Kidney (tissue), 14 donors: ENCODE data around the gene ANO7. TPM values are rescaled to one million over a fixed set of nuclear protein-coding genes. Genes with fewer than 3 reads are reported as not detected.

ENCODE experiments used
- DNase-seq, 5 donors: peaks; one replicate each; pipeline ENCODE4 v3.0.0-alpha.2; 2013 to 2020
- FAIRE-seq: peaks from 2 replicates; lab custom pipeline; 2012; peaks lifted over from hg19 to GRCh38; lab: Jason Lieb, UNC
- H3K27ac ChIP-seq, 2 donors: one replicate each; pipeline ENCODE4 v1.7.0; 2013; ENCODE audit warnings: low read depth in 2 of 2, low read length in 2 of 2, inconsistent platforms in 1 of 2
- H3K27me3 ChIP-seq: one replicate; pipeline ENCODE4 v1.7.1; 2013; ENCODE audit warnings: low read length, inconsistent platforms; ENCODE audit not compliant: control insufficient read depth, insufficient read depth
- H3K36me3 ChIP-seq, 3 donors: one replicate each; pipeline versions ENCODE4 v1.7.0 to v1.7.1; 2013; ENCODE audit warnings: low read length in 3 of 3, control low read depth in 1 of 3, inconsistent platforms in 1 of 3; ENCODE audit not compliant: insufficient read depth in 3 of 3, control insufficient read depth in 2 of 3
- H3K4me1 ChIP-seq, 3 donors: one replicate each; pipeline versions ENCODE4 v1.7.0 to v1.7.1; 2013; ENCODE audit warnings: low read length in 3 of 3, inconsistent platforms in 1 of 3, low read depth in 1 of 3; ENCODE audit not compliant: control insufficient read depth in 2 of 3, insufficient read depth in 2 of 3
- H3K4me3 ChIP-seq, 3 donors: one replicate each; pipeline versions ENCODE4 v1.7.0 to v1.8.1; 2013; ENCODE audit warnings: low read length in 3 of 3, control low read depth in 1 of 3, inconsistent platforms in 1 of 3
- H3K9ac ChIP-seq, 3 donors: one replicate each; pipeline versions ENCODE4 v1.7.0 to v1.7.1; 2013; ENCODE audit warnings: low read length in 3 of 3, control low read depth in 1 of 3, inconsistent platforms in 1 of 3
- H3K9me3 ChIP-seq, 3 donors: one replicate each; pipeline versions ENCODE4 v1.7.0 to v1.7.1; 2013; ENCODE audit warnings: low read length in 3 of 3, control low read depth in 1 of 3, inconsistent platforms in 1 of 3; ENCODE audit not compliant: control insufficient read depth in 2 of 3, insufficient read depth in 1 of 3
- CTCF ChIP-seq: IDR thresholded peaks from 3 replicates; pipeline ENCODE4 v1.5.1; 2012; ENCODE audit warnings: mild to moderate bottlenecking, moderate library complexity, borderline replicate concordance; ENCODE audit not compliant: insufficient read depth; ENCODE audit errors: extremely low read depth
- intact Hi-C: fragments of 100-400 bp; cut with DNase I; formaldehyde crosslinking; loops from one replicate; pipeline ENCODE4 v1.11.1; 2022
- polyA plus RNA-seq: library from polyadenylated mRNA; stranded (reverse); fragments of 350-450 nt; fragmentation: Illumina TruSeq; extraction: RNeasy Lipid Tissue Mini Kit (QIAGEN cat#74804); gene quantifications from one replicate; pipeline ENCODE4 v1.2.3, GENCODE V29; 2014; ENCODE audit warnings: low read depth, low replicate concordance; ENCODE audit not compliant: insufficient read depth
- total RNA-seq: library from RNA; stranded (reverse); fragmentation: NEBNext Ultra II Directional; extraction: Animal tissue kit (Norgen Biotek cat#: 25700); gene quantifications from one replicate; pipeline ENCODE4 v1.2.1, GENCODE V29; 2021
- donor health status: control.
- donor health status: control.
- donor health status: control.
- donor health status: control.
- donor health status: control.
- donor health status: DM: yes; HTN: yes; CAD: no.
- donor health status: Normal renal cell carcinoma (clear cell type).

ANO7 gene
- total and polyA plus RNA-seq, 2 donors from 2014 or later: 1.1 to 1.9 TPM

GRCh38 chr2:241273210-241274020, 84.9 kb downstream of the ANO7 start:
- Histone ChIP-seq H3K4me3 (peak overlapping the region; percentile 57 to 72 (median 63)), H3K9me3 (no peaks in the 10 kb centered on the region), H3K36me3 (no peaks in the 10 kb centered on the region), H3K27me3 (no peaks in the 10 kb centered on the region), H3K4me1 (peaks cover 0 to 26% (median 15%) of the 10 kb centered on the region in 3 donors), H3K9ac (peak overlapping the region; percentile 23 to 67 (median 44)), H3K27ac (peak overlapping the region in 1 of 2 donors; percentile 65)
- DNase-seq (peak in 1 of 5 donors; percentile 50), FAIRE-seq (no peak)
- TF ChIP-seq CTCF: no peak
- intact Hi-C loops: no loop called here

GRCh38 chr2:241274127-241274526, 85.7 kb downstream of the ANO7 start:
- FAIRE-seq: no peak
- Histone ChIP-seq H3K4me3 (no peak overlapping the region), H3K27ac (no peak overlapping the region)

More at GRCh38 chr2:241274127-241274526, 85.7 kb downstream of the ANO7 start:
- no peak overlapping the region for H3K9ac ChIP-seq
- H3K4me1 ChIP-seq: peaks cover 0 to 22% (median 15%) of the 10 kb centered on the region in 3 donors
- H3K27me3 ChIP-seq: no peaks in the 10 kb centered on the region
- intact Hi-C loops: no loop called here
- no peaks in the 10 kb centered on the region for H3K9me3 ChIP-seq
- no peaks in the 10 kb centered on the region for H3K36me3 ChIP-seq
- TF ChIP-seq CTCF: no peak
- DNase-seq: no peak

Other genes with a start within 250 kb of the ANO7 start
- gene SNED1, start 190.1 kb upstream of the ANO7 start, total RNA-seq: 42.1 TPM
- gene SNED1, start 190.1 kb upstream of the ANO7 start, polyA plus RNA-seq: 3.0 TPM
- gene MTERF4, start 86.4 kb upstream of the ANO7 start, total RNA-seq: 41.5 TPM
- 24.3 TPM for gene MTERF4, start 86.4 kb upstream of the ANO7 start, polyA plus RNA-seq
- gene PASK, start 39.2 kb upstream of the ANO7 start, total RNA-seq: 26.0 TPM
- 3.1 TPM for gene PASK, start 39.2 kb upstream of the ANO7 start, polyA plus RNA-seq
- gene PPP1R7, start 38.2 kb upstream of the ANO7 start, total RNA-seq: 64.6 TPM
- 94.9 TPM for gene PPP1R7, start 38.2 kb upstream of the ANO7 start, polyA plus RNA-seq
- gene HDLBP, start 127.0 kb downstream of the ANO7 start, total RNA-seq: 356 TPM
- 256 TPM for gene HDLBP, start 127.0 kb downstream of the ANO7 start, polyA plus RNA-seq
- 435 TPM for gene SEPTIN2, start 127.2 kb downstream of the ANO7 start, total RNA-seq
- 187 TPM for gene SEPTIN2, start 127.2 kb downstream of the ANO7 start, polyA plus RNA-seq
- 50.5 TPM for gene FARP2, start 167.6 kb downstream of the ANO7 start, total RNA-seq
- 20.3 TPM for gene FARP2, start 167.6 kb downstream of the ANO7 start, polyA plus RNA-seq